Fibroblast of mammary gland (primary cell): ENCODE data around the gene MYOZ1.
A peak's percentile ranks its signal among the peaks of the same experiment; 100 is the strongest.

Experiments used
- DNase-seq: peaks from one replicate; pipeline ENCODE4 v3.0.0-alpha.2; 2010; ENCODE audit warnings: low read depth
- H3K4me3 ChIP-seq: 2 replicates; pipeline ENCODE4 v1.5.1; 2011; ENCODE audit warnings: low read depth, mild to moderate bottlenecking, low read length, moderate library complexity; ENCODE audit not compliant: control insufficient read depth
- TF ChIP-seq, protein P1 (sequence below): conservative IDR thresholded peaks from 2 replicates; pipeline ENCODE4 v1.5.1; 2011; ENCODE audit warnings: low read depth, low read length, inconsistent platforms; ENCODE audit not compliant: control insufficient read depth, insufficient read depth

Gene MYOZ1

DNA sequence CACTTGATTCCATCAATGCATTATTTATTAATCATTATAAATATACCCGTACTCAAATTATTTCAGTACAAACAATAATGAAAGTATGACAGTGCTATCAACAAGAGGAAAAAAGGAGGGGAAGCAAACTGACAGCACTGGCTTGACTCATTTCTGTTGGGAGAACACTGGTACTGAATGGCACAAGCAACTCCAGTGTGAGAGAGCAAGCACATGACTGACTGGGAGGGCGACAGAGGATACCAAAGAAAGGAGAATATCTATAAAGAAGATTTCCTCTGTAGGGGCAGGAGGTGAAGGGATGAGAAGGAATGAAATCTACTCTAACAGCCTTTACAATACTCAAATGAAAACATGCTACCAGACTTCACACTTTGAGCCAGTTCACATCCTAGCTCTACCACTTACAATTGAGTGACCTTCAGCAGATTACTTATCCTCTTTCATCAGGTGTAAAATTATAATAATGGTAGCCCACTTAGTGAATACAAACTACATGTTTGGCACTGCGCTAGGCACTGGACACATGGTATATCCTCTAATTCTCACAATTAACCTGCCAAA is 51.6 kb downstream of the MYOZ1 start:
- DNase-seq: no peak
- no peak overlapping the region for H3K4me3 ChIP-seq
- TF ChIP-seq, protein P1, sequence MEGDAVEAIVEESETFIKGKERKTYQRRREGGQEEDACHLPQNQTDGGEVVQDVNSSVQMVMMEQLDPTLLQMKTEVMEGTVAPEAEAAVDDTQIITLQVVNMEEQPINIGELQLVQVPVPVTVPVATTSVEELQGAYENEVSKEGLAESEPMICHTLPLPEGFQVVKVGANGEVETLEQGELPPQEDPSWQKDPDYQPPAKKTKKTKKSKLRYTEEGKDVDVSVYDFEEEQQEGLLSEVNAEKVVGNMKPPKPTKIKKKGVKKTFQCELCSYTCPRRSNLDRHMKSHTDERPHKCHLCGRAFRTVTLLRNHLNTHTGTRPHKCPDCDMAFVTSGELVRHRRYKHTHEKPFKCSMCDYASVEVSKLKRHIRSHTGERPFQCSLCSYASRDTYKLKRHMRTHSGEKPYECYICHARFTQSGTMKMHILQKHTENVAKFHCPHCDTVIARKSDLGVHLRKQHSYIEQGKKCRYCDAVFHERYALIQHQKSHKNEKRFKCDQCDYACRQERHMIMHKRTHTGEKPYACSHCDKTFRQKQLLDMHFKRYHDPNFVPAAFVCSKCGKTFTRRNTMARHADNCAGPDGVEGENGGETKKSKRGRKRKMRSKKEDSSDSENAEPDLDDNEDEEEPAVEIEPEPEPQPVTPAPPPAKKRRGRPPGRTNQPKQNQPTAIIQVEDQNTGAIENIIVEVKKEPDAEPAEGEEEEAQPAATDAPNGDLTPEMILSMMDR: no peak

DNA sequence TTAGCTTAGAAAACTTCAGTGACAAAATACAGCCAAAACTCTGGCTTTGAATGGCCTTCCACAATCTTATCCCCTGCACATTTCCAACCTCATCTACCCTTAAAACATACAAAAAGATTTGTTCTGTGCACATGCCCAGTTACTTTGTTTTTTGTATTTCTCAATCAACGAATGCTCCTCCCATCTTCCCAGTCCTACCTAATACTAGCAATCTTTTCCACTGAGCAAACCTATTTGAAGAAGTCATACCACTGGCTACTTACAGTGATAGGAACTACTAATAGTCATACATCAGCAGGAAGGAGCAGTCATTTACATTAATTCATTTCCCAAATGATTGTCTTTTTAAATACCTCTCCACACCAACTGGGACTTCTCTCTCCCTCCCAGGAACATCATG is 52.6 kb downstream of the MYOZ1 start:
- no peak overlapping the region for H3K4me3 ChIP-seq
- TF ChIP-seq, protein P1: no peak
- DNase-seq: peak; percentile 27

DNA sequence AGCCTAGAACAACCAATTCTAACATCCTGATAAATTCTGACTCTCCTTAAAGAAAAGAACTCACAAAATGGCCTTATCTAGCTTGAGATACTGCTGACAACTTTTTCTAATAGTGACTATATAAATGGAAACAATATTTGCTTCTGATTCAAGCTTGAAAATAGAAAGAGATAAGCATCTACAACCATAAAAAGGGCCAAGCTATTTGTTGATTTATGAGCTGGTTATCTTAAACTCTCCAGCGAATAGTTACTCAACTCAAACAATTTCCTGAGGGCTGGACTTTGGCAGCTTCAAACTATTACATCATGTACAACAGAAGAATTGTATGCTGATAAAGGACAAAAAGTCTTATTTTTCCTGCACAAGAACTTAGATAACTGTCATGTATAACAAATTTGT is 54.7 kb downstream of the MYOZ1 start:
- no peak overlapping the region for H3K4me3 ChIP-seq
- DNase-seq: peak; percentile 73
- TF ChIP-seq, protein P1: no peak

DNA sequence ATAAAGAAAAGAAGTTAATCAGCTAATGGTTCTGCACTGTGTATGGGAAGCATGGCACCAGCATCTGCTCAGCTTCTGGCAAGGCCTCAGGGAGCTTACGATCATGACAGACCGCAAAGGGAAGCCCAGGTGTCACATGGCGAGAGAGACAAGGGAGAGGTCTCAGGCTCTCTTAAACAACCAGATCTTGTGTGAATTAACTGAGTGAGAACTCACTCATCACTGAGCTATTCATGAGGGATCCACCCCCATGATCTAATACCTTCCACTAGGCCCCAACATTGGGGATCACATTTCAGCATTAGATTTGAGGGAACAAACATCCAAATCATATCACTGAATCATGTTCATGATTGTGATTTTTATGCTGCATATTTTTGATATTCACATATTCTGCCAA is 55.9 kb downstream of the MYOZ1 start:
- TF ChIP-seq, protein P1: no peak
- peak; percentile 49 for DNase-seq
- no peak overlapping the region for H3K4me3 ChIP-seq

DNA sequence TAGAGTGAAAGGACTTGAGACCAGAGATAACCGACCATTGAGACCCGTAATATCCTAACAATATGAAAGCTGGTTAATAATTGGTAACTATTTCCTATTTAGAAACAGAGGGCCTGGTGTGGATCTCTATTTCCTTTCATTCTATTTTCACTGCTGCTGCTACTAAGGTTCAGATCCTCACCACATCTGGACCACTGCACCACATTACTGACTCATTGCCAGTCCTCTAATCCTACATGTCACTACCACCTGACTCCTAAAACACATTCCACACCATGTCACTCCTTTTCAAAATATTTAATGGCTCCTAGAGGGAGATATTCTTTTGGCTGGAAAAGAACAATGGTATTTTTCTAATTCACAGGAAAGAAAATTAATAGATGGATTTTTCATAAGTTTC is 56.5 kb downstream of the MYOZ1 start:
- H3K4me3 ChIP-seq: no peak overlapping the region
- TF ChIP-seq, protein P1: no peak
- DNase-seq: peak; percentile 73

DNA sequence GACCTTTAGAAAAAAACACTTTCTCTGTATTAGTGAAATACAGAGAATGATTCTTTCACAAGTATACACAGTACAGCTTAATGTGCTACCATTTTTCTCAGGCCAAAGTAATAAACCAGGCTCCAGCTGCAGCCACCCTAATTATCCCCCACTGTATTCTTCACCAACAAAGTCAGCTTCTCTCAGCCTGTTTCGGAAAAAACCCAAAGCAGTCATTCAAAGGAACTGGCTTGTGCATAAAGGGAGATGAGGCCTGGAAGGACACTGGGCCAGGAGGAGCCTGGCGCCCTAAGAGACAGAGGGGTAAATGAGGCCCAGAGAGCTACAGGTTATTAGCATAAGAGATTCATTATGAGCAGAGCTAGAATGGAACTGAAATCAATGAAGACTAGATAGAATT is 59.4 kb downstream of the MYOZ1 start:
- TF ChIP-seq, protein P1: no peak
- DNase-seq: no peak
- H3K4me3 ChIP-seq: no peak overlapping the region
